A549 (cell line): ENCODE data around the gene TMEM156.

ENCODE experiments used
- CBX2 ChIP-seq: fragments of 200-600 bp; sonication (generic); IDR thresholded peaks from 2 replicates; pipeline ENCODE4 v1.6.1; 2016; ENCODE audit warnings: low read depth, mild to moderate bottlenecking, borderline replicate concordance
- CHD4 ChIP-seq: fragments of 200-600 bp; sonication (generic); IDR thresholded peaks from 2 replicates; pipeline ENCODE4 v1.6.1; 2016; ENCODE audit warnings: antibody characterized with exemption, mild to moderate bottlenecking, borderline replicate concordance
- EP300 ChIP-seq, 2 experiments: fragments of >200 bp; sonication (Bioruptor Twin); formaldehyde crosslinking; IDR thresholded peaks; 2 replicates in 1 of 2; 3 replicates in 1 of 2; pipeline ENCODE4 v1.6.1; 2016 to 2017
- FOSL2 ChIP-seq, 2 experiments: fragments of 450-650 bp in 1 of 2; fragments of >200 bp in 1 of 2; sonication (Bioruptor Twin) in 1 of 2; formaldehyde crosslinking; IDR thresholded peaks; 2 replicates each; pipeline versions ENCODE4 v1.5.0 to v1.6.1; 2016 to 2020; ENCODE audit warnings: mild to moderate bottlenecking in 1 of 2, moderate library complexity in 1 of 2
- JUN ChIP-seq, 2 experiments: fragments of >200 bp; sonication (Bioruptor Twin); formaldehyde crosslinking; IDR thresholded peaks; 2 replicates in 1 of 2; 3 replicates in 1 of 2; pipeline ENCODE4 v1.6.1; 2016 to 2017
- KDM5A ChIP-seq: fragments of 200-600 bp; sonication (generic); IDR thresholded peaks from 2 replicates; pipeline ENCODE4 v1.6.1; 2016; ENCODE audit warnings: antibody characterized with exemption, mild to moderate bottlenecking
- MYC ChIP-seq: IDR thresholded peaks from 2 replicates; pipeline ENCODE4 v1.6.1; 2012; ENCODE audit warnings: mild to moderate bottlenecking, inconsistent platforms, low read length, improper control_type of control experiment, borderline replicate concordance
- NPAS2 ChIP-seq: fragments of 250-450 bp; sonication (Bioruptor Pico); IDR thresholded peaks from 2 replicates; pipeline ENCODE4 v1.8.0; 2022; ENCODE audit warnings: mild to moderate bottlenecking, moderate library complexity, borderline replicate concordance
- PBX3 ChIP-seq: IDR thresholded peaks from 2 replicates; pipeline ENCODE4 v1.6.1; 2012
- POLR2A ChIP-seq: IDR thresholded peaks from 2 replicates; pipeline ENCODE4 v1.6.1; 2012; ENCODE audit warnings: mild to moderate bottlenecking, low read length
- RAD21 ChIP-seq, 2 experiments: fragments of >200 bp in 1 of 2; sonication (Bioruptor Twin) in 1 of 2; formaldehyde crosslinking in 1 of 2; IDR thresholded peaks in 1 of 2; conservative IDR thresholded peaks in 1 of 2; 2 replicates in 1 of 2; 3 replicates in 1 of 2; pipeline ENCODE4 v1.6.1; 2012 to 2018; ENCODE audit warnings: inconsistent platforms in 1 of 2
- SMC3 ChIP-seq: fragments of >200 bp; sonication (Bioruptor Twin); formaldehyde crosslinking; IDR thresholded peaks from 3 replicates; pipeline ENCODE4 v1.6.1; 2018; ENCODE audit warnings: inconsistent platforms
- TF ChIP-seq, protein P1 (sequence below): fragments of >200 bp; sonication (Bioruptor Twin); formaldehyde crosslinking; IDR thresholded peaks from 3 replicates; pipeline ENCODE4 v1.5.1; 2016
- TF ChIP-seq, protein P2 (sequence below): fragments of 450-650 bp; IDR thresholded peaks from 2 replicates; pipeline ENCODE4 v1.6.1; 2014; ENCODE audit warnings: antibody characterized with exemption

GRCh38 chr4:38928974-38929373, 103.2 kb downstream of the TMEM156 start:
- TF ChIP-seq, protein P1, sequence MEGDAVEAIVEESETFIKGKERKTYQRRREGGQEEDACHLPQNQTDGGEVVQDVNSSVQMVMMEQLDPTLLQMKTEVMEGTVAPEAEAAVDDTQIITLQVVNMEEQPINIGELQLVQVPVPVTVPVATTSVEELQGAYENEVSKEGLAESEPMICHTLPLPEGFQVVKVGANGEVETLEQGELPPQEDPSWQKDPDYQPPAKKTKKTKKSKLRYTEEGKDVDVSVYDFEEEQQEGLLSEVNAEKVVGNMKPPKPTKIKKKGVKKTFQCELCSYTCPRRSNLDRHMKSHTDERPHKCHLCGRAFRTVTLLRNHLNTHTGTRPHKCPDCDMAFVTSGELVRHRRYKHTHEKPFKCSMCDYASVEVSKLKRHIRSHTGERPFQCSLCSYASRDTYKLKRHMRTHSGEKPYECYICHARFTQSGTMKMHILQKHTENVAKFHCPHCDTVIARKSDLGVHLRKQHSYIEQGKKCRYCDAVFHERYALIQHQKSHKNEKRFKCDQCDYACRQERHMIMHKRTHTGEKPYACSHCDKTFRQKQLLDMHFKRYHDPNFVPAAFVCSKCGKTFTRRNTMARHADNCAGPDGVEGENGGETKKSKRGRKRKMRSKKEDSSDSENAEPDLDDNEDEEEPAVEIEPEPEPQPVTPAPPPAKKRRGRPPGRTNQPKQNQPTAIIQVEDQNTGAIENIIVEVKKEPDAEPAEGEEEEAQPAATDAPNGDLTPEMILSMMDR, result no peak
- TF ChIP-seq POLR2A, result no peak
- no peak for TF ChIP-seq CBX2
- TF ChIP-seq JUN (IDR thresholded peaks at IDR 0.05), result no peak
- no peak for TF ChIP-seq MYC
- TF ChIP-seq FOSL2 (IDR thresholded peaks at IDR 0.05), result no peak
- TF ChIP-seq FOSL2 (CRISPR knock-in tag; IDR thresholded peaks at IDR 0.05), result no peak
- no peak for TF ChIP-seq NPAS2 (CRISPR knock-in tag)
- no peak for TF ChIP-seq KDM5A
- no peak for TF ChIP-seq EP300 (IDR thresholded peaks at IDR 0.05)
- no peak for TF ChIP-seq SMC3
- no peak for TF ChIP-seq PBX3
- no peak for TF ChIP-seq RAD21 (conservative IDR thresholded peaks at IDR 0.05 in 1 of 2, IDR thresholded peaks at IDR 0.05 in 1 of 2)
- no peak for TF ChIP-seq CHD4
- TF ChIP-seq, protein P2, sequence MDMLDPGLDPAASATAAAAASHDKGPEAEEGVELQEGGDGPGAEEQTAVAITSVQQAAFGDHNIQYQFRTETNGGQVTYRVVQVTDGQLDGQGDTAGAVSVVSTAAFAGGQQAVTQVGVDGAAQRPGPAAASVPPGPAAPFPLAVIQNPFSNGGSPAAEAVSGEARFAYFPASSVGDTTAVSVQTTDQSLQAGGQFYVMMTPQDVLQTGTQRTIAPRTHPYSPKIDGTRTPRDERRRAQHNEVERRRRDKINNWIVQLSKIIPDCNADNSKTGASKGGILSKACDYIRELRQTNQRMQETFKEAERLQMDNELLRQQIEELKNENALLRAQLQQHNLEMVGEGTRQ, result no peak
